Testis (tissue), 2 donors: Measurements from ENCODE around the gene SPATS2L.

Experiments
- CTCF ChIP-seq, 3 experiments: fragments of 450-650 bp in 2 of 3; fragments of 200-600 bp in 1 of 3; sonication (generic) in 1 of 3; IDR thresholded peaks; one replicate each; pipeline ENCODE4 v1.5.1; 2016 to 2019; ENCODE audit warnings: antibody characterized with exemption in 3 of 3, mild to moderate bottlenecking in 2 of 3, moderate library complexity in 1 of 3
- POLR2A ChIP-seq: fragments of 450-650 bp; IDR thresholded peaks from one replicate; pipeline ENCODE4 v1.6.1; 2017; ENCODE audit warnings: antibody characterized with exemption, mild to moderate bottlenecking, moderate library complexity

- TF ChIP-seq CTCF (IDR thresholded peaks at IDR 0.05) (no peak), POLR2A (no peak)
Observed at GRCh38 chr2:200340508-200341224, 34.2 kb downstream of the SPATS2L start.
